ENCODE results near the gene TMED4. TPM values are rescaled to one million over a fixed set of nuclear protein-coding genes. Genes with fewer than 3 reads are reported as not detected.

Gene TMED4
- total RNA-seq, 1 experiment from 2014 or later, result 62.4 TPM

- Histone ChIP-seq H2BK5ac (ENCODE audit: insufficient read length, low read length) (no peak overlapping the region), H3K9ac (ENCODE audit: extremely low read depth, insufficient read length, low read length) (no peak overlapping the region), H3T11ph (ENCODE audit: low read length) (no peak overlapping the region), H3K79me2 (ENCODE audit: insufficient read depth, low read length) (peaks cover 7% of the 10 kb centered on the region; the same call in 1 of the 2 replicates), H3K14ac (ENCODE audit: insufficient read depth, low read length) (no peak overlapping the region), H3K4me2 (ENCODE audit: insufficient read depth, insufficient read length, low read length) (no peak overlapping the region), H3K4me1 (ENCODE audit: insufficient read depth, low read length) (peaks cover 2% of the 10 kb centered on the region; the same call in 1 of the 2 replicates), H3K4ac (ENCODE audit: low read depth, low read length) (no peak overlapping the region), H2AK5ac (ENCODE audit: insufficient read length, low read length) (no peak overlapping the region), H2BK20ac (ENCODE audit: low read depth, low read length, poor library complexity, severe bottlenecking) (no peak overlapping the region), H3K27me3 (ENCODE audit: insufficient read depth, low read length) (no peaks in the 10 kb centered on the region), H4K91ac (ENCODE audit: insufficient read length, low read depth, low read length) (no peak overlapping the region), H4K5ac (ENCODE audit: insufficient read length, low read depth, low read length) (no peak overlapping the region), H2AFZ (ENCODE audit: low read length) (no peak overlapping the region), H3K79me1 (ENCODE audit: insufficient read depth, low read depth, low read length, poor library complexity, severe bottlenecking) (no peaks in the 10 kb centered on the region), H3K9me3 (ENCODE audit: control insufficient read depth, low read depth, low read length) (no peaks in the 10 kb centered on the region), H3K23ac (ENCODE audit: insufficient read length, low read depth, low read length) (no peak overlapping the region), H2BK12ac (ENCODE audit: insufficient read length, low read depth, low read length) (no peak overlapping the region), H3K18ac (ENCODE audit: insufficient read length, low read depth, low read length) (no peak overlapping the region), H2BK120ac (ENCODE audit: low read depth, low read length, poor library complexity, severe bottlenecking) (no peak overlapping the region), H3K27ac (ENCODE audit: insufficient read length, low read depth, low read length) (no peak overlapping the region), H4K8ac (replicated peaks; ENCODE audit: insufficient read length, low read depth, low read length) (no peak overlapping the region), H3K23me2 (ENCODE audit: insufficient read length, low read depth, low read length, poor library complexity, severe bottlenecking) (no peaks in the 10 kb centered on the region), H4K20me1 (ENCODE audit: control insufficient read depth, insufficient read depth, insufficient read length) (no peaks in the 10 kb centered on the region), H3K56ac (ENCODE audit: insufficient read length, low read depth, low read length) (no peak overlapping the region), H2BK15ac (ENCODE audit: low read depth, low read length) (no peak overlapping the region)
- Mint-ChIP-seq H3K4me3 (no peak overlapping the region), H3K36me3 (ENCODE audit: insufficient read depth in 1 of 3, low read depth in 3 of 3) (peaks cover 4 to 29% (median 26%) of the 10 kb centered on the region in 3 experiments), H3K4me1 (peaks cover 8 to 21% of the 10 kb centered on the region in 2 experiments), H3K27ac (peak overlapping the region in 1 of 3 experiments; percentile 60; a peak in 1 of 7 replicates), H3K27me3 (ENCODE audit: low read depth) (no peaks in the 10 kb centered on the region; the same call in 1 of the 2 replicates), H3K9me3 (no peaks in the 10 kb centered on the region)
- no CpG with 5 or more reads among the region's 6 CpGs for WGBS (ENCODE audit: extremely low coverage, insufficient read length, low lambda C conversion rate)
- no peak for DNase-seq
- no peak for TF ChIP-seq CTCF (conservative IDR thresholded peaks at IDR 0.05)
Measured at GRCh38 chr7:44625526-44626471, 43.8 kb upstream of the TMED4 start.
